Transverse colon (tissue), 4 donors: Measurements from ENCODE around the gene SPACA4.

ENCODE experiments used
- CTCF ChIP-seq, 5 experiments: fragments of 200-600 bp in 3 of 5; fragments of 450-650 bp in 2 of 5; sonication (generic) in 3 of 5; IDR thresholded peaks; 1 replicate in 2 of 5; 2 replicates in 3 of 5; pipeline ENCODE4 v1.5.1; 2016 to 2017; ENCODE audit warnings: antibody characterized with exemption in 5 of 5, inconsistent platforms in 3 of 5, mild to moderate bottlenecking in 2 of 5, moderate library complexity in 1 of 5
- POLR2AphosphoS5 ChIP-seq, 3 donors: sonication (generic); formaldehyde crosslinking; IDR thresholded peaks; one replicate each; pipeline ENCODE4 v1.6.1; 2016; ENCODE audit warnings: antibody characterized with exemption in 3 of 3

- TF ChIP-seq CTCF (IDR thresholded peaks at IDR 0.05) (peak in 2 of 5 experiments; percentile 14 to 44), POLR2AphosphoS5 (IDR thresholded peaks at IDR 0.05) (peak; percentile 37 to 93 (median 81))
These were observed 8.1 kb downstream of the SPACA4 start, which contains the start of gene FAM83E for GRCh38 chr19:48614436-48615230.
